ENCODE measurements around the gene ZBTB16. TPM values are rescaled to one million over a fixed set of nuclear protein-coding genes. Genes with fewer than 3 reads are reported as not detected.

Gene ZBTB16
- total RNA-seq, 1 donor from 2014 or later: 17.7 TPM

DNA sequence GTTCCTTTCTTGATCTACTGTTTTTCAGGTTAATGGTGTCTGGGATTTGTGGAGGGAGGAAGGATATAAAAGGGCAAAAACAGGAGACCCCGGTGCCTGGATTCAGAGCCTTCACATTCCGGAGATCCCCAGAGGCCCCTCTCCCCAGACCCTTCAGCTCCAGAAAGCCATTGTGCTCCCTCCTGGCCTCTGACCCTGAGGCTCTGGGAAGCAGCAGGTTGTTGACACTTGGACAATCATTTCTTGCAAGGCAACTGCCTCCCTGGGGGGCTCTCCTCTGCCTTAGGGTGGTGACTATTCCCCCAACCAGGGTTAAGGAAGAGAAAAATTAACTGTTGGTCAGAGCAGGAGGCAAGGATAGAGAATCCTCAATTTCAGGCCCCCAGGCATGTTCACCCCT is 149.8 kb downstream of the ZBTB16 start:
- peaks cover under 1% of the 10 kb centered on the region for H3K79me2 ChIP-seq (ENCODE audit: low read depth)
- peaks cover 93% of the 10 kb centered on the region for H3K4me1 Mint-ChIP-seq
- peak; percentile 78 for DNase-seq (ENCODE audit: low spot score)
- no peak overlapping the region for H3K9ac ChIP-seq
- no peaks in the 10 kb centered on the region for H3K27me3 ChIP-seq
- TF ChIP-seq, protein P1, sequence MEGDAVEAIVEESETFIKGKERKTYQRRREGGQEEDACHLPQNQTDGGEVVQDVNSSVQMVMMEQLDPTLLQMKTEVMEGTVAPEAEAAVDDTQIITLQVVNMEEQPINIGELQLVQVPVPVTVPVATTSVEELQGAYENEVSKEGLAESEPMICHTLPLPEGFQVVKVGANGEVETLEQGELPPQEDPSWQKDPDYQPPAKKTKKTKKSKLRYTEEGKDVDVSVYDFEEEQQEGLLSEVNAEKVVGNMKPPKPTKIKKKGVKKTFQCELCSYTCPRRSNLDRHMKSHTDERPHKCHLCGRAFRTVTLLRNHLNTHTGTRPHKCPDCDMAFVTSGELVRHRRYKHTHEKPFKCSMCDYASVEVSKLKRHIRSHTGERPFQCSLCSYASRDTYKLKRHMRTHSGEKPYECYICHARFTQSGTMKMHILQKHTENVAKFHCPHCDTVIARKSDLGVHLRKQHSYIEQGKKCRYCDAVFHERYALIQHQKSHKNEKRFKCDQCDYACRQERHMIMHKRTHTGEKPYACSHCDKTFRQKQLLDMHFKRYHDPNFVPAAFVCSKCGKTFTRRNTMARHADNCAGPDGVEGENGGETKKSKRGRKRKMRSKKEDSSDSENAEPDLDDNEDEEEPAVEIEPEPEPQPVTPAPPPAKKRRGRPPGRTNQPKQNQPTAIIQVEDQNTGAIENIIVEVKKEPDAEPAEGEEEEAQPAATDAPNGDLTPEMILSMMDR (IDR thresholded peaks at IDR 0.05): no peak
- peak; percentile 16 for TF ChIP-seq EZH2 (IDR thresholded peaks at IDR 0.05)
- peak overlapping the region; percentile 94 for H3K27ac ChIP-seq
- H3K4me3 Mint-ChIP-seq: peak overlapping the region; percentile 64
- H4K20me1 ChIP-seq (ENCODE audit: low read depth): no peaks in the 10 kb centered on the region
- peaks cover 60% of the 10 kb centered on the region for H3F3A ChIP-seq (ENCODE audit: low read depth)
- H3K9me3 Mint-ChIP-seq: no peaks in the 10 kb centered on the region
- peaks cover 10% of the 10 kb centered on the region for H3K27me3 Mint-ChIP-seq (ENCODE audit: insufficient read depth, low read depth)
- H2AFZ ChIP-seq (replicated peaks): no peak overlapping the region
- H3K36me3 ChIP-seq: no peaks in the 10 kb centered on the region
- peaks cover 64% of the 10 kb centered on the region for H3K4me1 ChIP-seq
- H3K4me3 ChIP-seq: no peak overlapping the region
- H3K9me3 ChIP-seq (ENCODE audit: low read depth): no peaks in the 10 kb centered on the region
- H3K27ac Mint-ChIP-seq: peak overlapping the region; percentile 97
- H3K36me3 Mint-ChIP-seq: peaks cover 20% of the 10 kb centered on the region
- peak overlapping the region; percentile 48 for H3K4me2 ChIP-seq

- Mint-ChIP-seq H3K27me3 (ENCODE audit: insufficient read depth, low read depth) (peaks cover 10% of the 10 kb centered on the region), H3K4me3 (peak overlapping the region; percentile 64)
Measured at GRCh38 chr11:114209904-114210303, 150.4 kb downstream of the ZBTB16 start.

GRCh38 chr11:114211444-114212121 is 152.1 kb downstream of the ZBTB16 start:
- H3K9ac ChIP-seq: no peak overlapping the region
- Mint-ChIP-seq H3K9me3 (no peaks in the 10 kb centered on the region), H3K4me3 (peak overlapping the region; percentile 78), H3K27me3 (ENCODE audit: insufficient read depth, low read depth) (peaks cover 12% of the 10 kb centered on the region), H3K27ac (peak overlapping the region; percentile 99), H3K36me3 (peaks cover 14% of the 10 kb centered on the region), H3K4me1 (peaks cover 89% of the 10 kb centered on the region)
- H3K27ac ChIP-seq: peak overlapping the region; percentile 94
- H3K4me1 ChIP-seq: peaks cover 79% of the 10 kb centered on the region
- no peak overlapping the region for H2AFZ ChIP-seq (replicated peaks)
- peak; percentile 80 for DNase-seq (ENCODE audit: low spot score)
- no peaks in the 10 kb centered on the region for H3K27me3 ChIP-seq
- H3K4me3 ChIP-seq: peak overlapping the region; percentile 0
- H3K36me3 ChIP-seq: no peaks in the 10 kb centered on the region
- no peaks in the 10 kb centered on the region for H4K20me1 ChIP-seq (ENCODE audit: low read depth)
- H3K79me2 ChIP-seq (ENCODE audit: low read depth): peaks cover 4% of the 10 kb centered on the region
- peak overlapping the region; percentile 55 for H3K4me2 ChIP-seq
- peaks cover 60% of the 10 kb centered on the region for H3F3A ChIP-seq (ENCODE audit: low read depth)
- H3K9me3 ChIP-seq (ENCODE audit: low read depth): no peaks in the 10 kb centered on the region
- TF ChIP-seq EZH2phosphoT487 (IDR thresholded peaks at IDR 0.05) (no peak), EZH2 (IDR thresholded peaks at IDR 0.05) (no peak)

More at GRCh38 chr11:114209904-114210303, 150.4 kb downstream of the ZBTB16 start:
- Histone ChIP-seq H2AFZ (replicated peaks) (no peak overlapping the region), H4K20me1 (ENCODE audit: low read depth) (no peaks in the 10 kb centered on the region), H3K27ac (peak overlapping the region; percentile 94), H3F3A (ENCODE audit: low read depth) (peaks cover 60% of the 10 kb centered on the region), H3K4me2 (peak overlapping the region; percentile 48), H3K4me3 (no peak overlapping the region), H3K36me3 (no peaks in the 10 kb centered on the region), H3K79me2 (ENCODE audit: low read depth) (peaks cover 4% of the 10 kb centered on the region), H3K9ac (no peak overlapping the region), H3K27me3 (no peaks in the 10 kb centered on the region), H3K4me1 (peaks cover 69% of the 10 kb centered on the region), H3K9me3 (ENCODE audit: low read depth) (no peaks in the 10 kb centered on the region)
- Mint-ChIP-seq H3K36me3 (peaks cover 17% of the 10 kb centered on the region), H3K9me3 (no peaks in the 10 kb centered on the region), H3K27ac (peak overlapping the region; percentile 97), H3K4me1 (peaks cover 93% of the 10 kb centered on the region)
- TF ChIP-seq, protein P1 (IDR thresholded peaks at IDR 0.05): no peak
- TF ChIP-seq EZH2phosphoT487 (IDR thresholded peaks at IDR 0.05): no peak
- TF ChIP-seq EZH2 (IDR thresholded peaks at IDR 0.05): peak; percentile 2
- DNase-seq (ENCODE audit: low spot score): peak; percentile 31

- Histone ChIP-seq H3K9ac (no peak overlapping the region), H3K36me3 (no peaks in the 10 kb centered on the region), H3K79me2 (ENCODE audit: low read depth) (peaks cover 4% of the 10 kb centered on the region), H3K4me3 (no peak overlapping the region), H3K27ac (peak overlapping the region; percentile 94), H3K27me3 (no peaks in the 10 kb centered on the region), H4K20me1 (ENCODE audit: low read depth) (no peaks in the 10 kb centered on the region), H2AFZ (replicated peaks) (no peak overlapping the region), H3K9me3 (ENCODE audit: low read depth) (no peaks in the 10 kb centered on the region), H3K4me2 (peak overlapping the region; percentile 55), H3F3A (ENCODE audit: low read depth) (peaks cover 54% of the 10 kb centered on the region), H3K4me1 (peaks cover 75% of the 10 kb centered on the region)
- no peak for DNase-seq (ENCODE audit: low spot score)
- H3K27me3 Mint-ChIP-seq (ENCODE audit: insufficient read depth, low read depth): peaks cover 9% of the 10 kb centered on the region
- peaks cover 12% of the 10 kb centered on the region for H3K36me3 Mint-ChIP-seq
- peak overlapping the region; percentile 99 for H3K27ac Mint-ChIP-seq
- H3K4me3 Mint-ChIP-seq: no peak overlapping the region
- peaks cover 90% of the 10 kb centered on the region for H3K4me1 Mint-ChIP-seq
- TF ChIP-seq EZH2phosphoT487 (IDR thresholded peaks at IDR 0.05): no peak
- TF ChIP-seq, protein P1 (IDR thresholded peaks at IDR 0.05): no peak
- no peak for TF ChIP-seq EZH2 (IDR thresholded peaks at IDR 0.05)
- H3K9me3 Mint-ChIP-seq: no peaks in the 10 kb centered on the region
Measured at GRCh38 chr11:114213622-114214021, 154.1 kb downstream of the ZBTB16 start.

Data from neural progenitor cell (in vitro differentiated cells).